ENCODE measurements around the gene SLC39A10. TPM values are rescaled to one million over a fixed set of nuclear protein-coding genes. Genes with fewer than 3 reads are reported as not detected.

SLC39A10 gene
- total and polyA plus RNA-seq, 10 of the 15 experiments (the other 5 are each of a cell fraction or from before 2014, with no cell fraction given): 2.0 to 23.6 (median 7.9) TPM

DNA sequence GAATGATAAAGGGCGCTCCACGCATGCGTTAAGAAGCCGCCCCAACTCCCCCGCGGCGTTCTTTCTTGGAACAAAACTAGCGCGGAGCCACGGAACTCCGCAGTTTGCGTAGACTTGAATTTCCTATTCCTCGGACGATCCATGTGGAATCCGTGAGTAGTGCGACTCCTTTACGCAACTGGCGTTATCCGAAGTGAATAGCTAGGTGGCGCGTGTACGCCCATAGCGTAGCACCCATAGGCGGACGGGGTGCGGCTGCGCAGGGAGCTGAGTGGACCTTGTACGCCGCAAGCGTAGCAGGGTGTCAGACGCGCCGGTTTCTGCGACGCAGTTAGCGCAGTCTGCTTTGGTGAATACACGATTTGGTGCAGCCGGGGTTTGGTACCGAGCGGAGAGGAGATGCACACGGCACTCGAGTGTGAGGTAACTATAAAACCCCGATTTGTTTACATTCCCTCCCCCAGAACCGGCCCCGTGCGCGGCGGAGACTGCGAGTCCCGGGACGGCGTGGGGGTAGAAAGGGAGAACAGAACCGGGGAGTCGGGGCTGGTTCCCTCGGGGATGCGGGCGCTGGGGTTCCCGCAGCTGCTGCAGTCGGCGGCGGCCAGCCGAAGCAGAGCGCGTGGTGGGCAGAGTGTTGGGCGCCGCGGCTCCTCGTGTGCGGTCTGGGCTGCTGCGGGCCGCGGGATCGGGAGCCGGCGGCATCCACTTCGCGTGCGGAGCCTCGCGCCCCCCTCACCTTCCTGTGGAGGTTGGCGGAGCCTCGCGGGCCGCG lies at the start of gene SLC39A10 (continued):
- no peak; the same call in 1 of the 2 replicates for TF ChIP-seq CREM (IDR thresholded peaks at IDR 0.05; ENCODE audit: low read depth)
- TF ChIP-seq CBX3 (IDR thresholded peaks at IDR 0.05; ENCODE audit: borderline replicate concordance, low read depth): no peak
- TF ChIP-seq HDAC6 (IDR thresholded peaks at IDR 0.05; ENCODE audit: unreplicated experiment): no peak
- TF ChIP-seq KDM1A (IDR thresholded peaks at IDR 0.05; ENCODE audit: borderline replicate concordance): no peak
- TF ChIP-seq ESRRA (IDR thresholded peaks at IDR 0.05; ENCODE audit: low read length): 0 out of 2 replicates have a peak, but pooled peaks have one; percentile 27
- peak; percentile 16 for TF ChIP-seq RELA (IDR thresholded peaks at IDR 0.05; ENCODE audit: borderline replicate concordance, partially characterized antibody)
- no peak for TF ChIP-seq ATF2 (IDR thresholded peaks at IDR 0.05; ENCODE audit: low read length)
- no peak for TF ChIP-seq SREBF2 (IDR thresholded peaks at IDR 0.05; ENCODE audit: low read length)
- peak; percentile 88 for TF ChIP-seq SMARCA5 (IDR thresholded peaks at IDR 0.05)
- no peak; the same call in 1 of the 2 replicates for TF ChIP-seq MAX (IDR thresholded peaks at IDR 0.05; ENCODE audit: low read depth, low read length)
- no peak for TF ChIP-seq MTA3 (IDR thresholded peaks at IDR 0.05; ENCODE audit: borderline replicate concordance, low read length)

Measured in GM12878 (cell line).